Thyroid gland (tissue), 4 donors: Measurements from ENCODE around the gene ZCWPW1. TPM values are rescaled to one million over a fixed set of nuclear protein-coding genes. Genes with fewer than 3 reads are reported as not detected.
A peak's percentile ranks its signal among the peaks of the same experiment; 100 is the strongest.
"Not testable (repeated sequence)": the region's sequence is repeated elsewhere in the genome, so short reads cannot be mapped to it uniquely, and the experiment has no call there.

Experiments
- DNase-seq, 2 donors: peaks; one replicate each; pipeline ENCODE4 v3.0.0-alpha.2; 2019
- H3K27ac ChIP-seq, 3 donors: fragments of 200-600 bp; sonication (generic); 1 replicate in 2 of 3; 2 replicates in 1 of 3; pipeline ENCODE4 v1.5.1; 2016 to 2019; ENCODE audit warnings: mild to moderate bottlenecking in 1 of 3, moderate library complexity in 1 of 3
- H3K27me3 ChIP-seq: fragments of 200-600 bp; sonication (generic); one replicate; pipeline ENCODE4 v1.5.1; 2019
- H3K36me3 ChIP-seq, 2 donors: fragments of 200-600 bp; sonication (generic); one replicate each; pipeline ENCODE4 v1.5.1; 2016 to 2019
- H3K4me1 ChIP-seq, 2 donors: fragments of 200-600 bp; sonication (generic); one replicate each; pipeline ENCODE4 v1.5.1; 2017 to 2019
- H3K4me3 ChIP-seq, 3 donors: fragments of 200-600 bp; sonication (generic); replicated peaks in 1 of 3; 1 replicate in 2 of 3; 2 replicates in 1 of 3; pipeline ENCODE4 v1.5.1; 2016; ENCODE audit warnings: mild to moderate bottlenecking in 1 of 3
- H3K9me3 ChIP-seq: fragments of 200-600 bp; sonication (generic); one replicate; pipeline ENCODE4 v1.5.1; 2017
- CTCF ChIP-seq, 6 experiments: fragments of 200-600 bp in 3 of 6; fragments of 450-650 bp in 3 of 6; sonication (generic) in 3 of 6; IDR thresholded peaks; one replicate each; pipeline ENCODE4 v1.5.1; 2016 to 2019; ENCODE audit warnings: antibody characterized with exemption in 6 of 6, mild to moderate bottlenecking in 2 of 6, inconsistent platforms in 1 of 6, moderate library complexity in 1 of 6
- POLR2A ChIP-seq, 2 donors: fragments of 450-650 bp; IDR thresholded peaks; one replicate each; pipeline ENCODE4 v1.6.1; 2017; ENCODE audit warnings: antibody characterized with exemption in 2 of 2, mild to moderate bottlenecking in 2 of 2, moderate library complexity in 1 of 2
- WGBS, 2 donors: methylation state at CpG; one replicate each; pipeline ENCODE4 v1.1.5; 2017; 5-methylcytosine and 5-hydroxymethylcytosine counted together
- intact Hi-C: fragments of 100-400 bp; cut with DNase I; formaldehyde crosslinking; loops from one replicate; pipeline ENCODE4 v1.15.1; 2023
- total RNA-seq, 4 donors: library from RNA; depleted of rRNA; stranded (reverse); fragments of >200 nt; gene quantifications; one replicate each; pipeline ENCODE4 v1.2.3, GENCODE V29; 2016

ZCWPW1 gene
- total RNA-seq, 4 donors from 2014 or later = 3.6 to 7.1 (median 4.3) TPM

- intact Hi-C loops = no loop called here
- DNase-seq = no peak
- Histone ChIP-seq H3K27ac (peak overlapping the region in 2 of 3 donors; percentile 15 to 80), H3K4me1 (peaks cover 13 to 30% of the 10 kb centered on the region in 2 donors), H3K9me3 (no peaks in the 10 kb centered on the region), H3K4me3 (no peak overlapping the region), H3K27me3 (no peaks in the 10 kb centered on the region), H3K36me3 (no peaks in the 10 kb centered on the region)
- TF ChIP-seq POLR2A (IDR thresholded peaks at IDR 0.05) (no peak), CTCF (IDR thresholded peaks at IDR 0.05) (no peak)
- 54 to 71% methylated on average over 2 of the region's 2 CpGs for WGBS, 2 donors
Observed at GRCh38 chr7:100446040-100446439, 17.5 kb upstream of the ZCWPW1 start.

- Histone ChIP-seq H3K27ac (peak overlapping the region; percentile 47 to 80 (median 48)), H3K4me3 (no peak overlapping the region), H3K36me3 (no peaks in the 10 kb centered on the region), H3K9me3 (no peaks in the 10 kb centered on the region), H3K4me1 (peaks cover 8 to 22% of the 10 kb centered on the region in 2 donors), H3K27me3 (no peaks in the 10 kb centered on the region)
- 53 to 57% methylated on average over 12 to 13 of the region's 14 CpGs for WGBS, 2 donors
- intact Hi-C loops = no loop called here
- no peak for TF ChIP-seq POLR2A (IDR thresholded peaks at IDR 0.05)
- peak in 1 of 2 donors; percentile 27 for DNase-seq
Observed at GRCh38 chr7:100444311-100445278, 16.1 kb upstream of the ZCWPW1 start.

GRCh38 chr7:100443096-100443840, 14.8 kb upstream of the ZCWPW1 start:
- Histone ChIP-seq H3K36me3 (no peaks in the 10 kb centered on the region), H3K4me3 (no peak overlapping the region), H3K27me3 (no peaks in the 10 kb centered on the region), H3K4me1 (peaks cover 0 to 15% of the 10 kb centered on the region in 2 donors), H3K9me3 (no peaks in the 10 kb centered on the region), H3K27ac (peak overlapping the region in 2 of 3 donors; percentile 47 to 80)
- 90 to 91% methylated on average over 9 of the region's 9 CpGs for WGBS, 2 donors
- intact Hi-C loops = no loop called here
- DNase-seq = no peak
- TF ChIP-seq CTCF (IDR thresholded peaks at IDR 0.05) = no peak

GRCh38 chr7:100441641-100442535, 13.4 kb upstream of the ZCWPW1 start:
- intact Hi-C loops = no loop called here
- H3K36me3 ChIP-seq = no peaks in the 10 kb centered on the region
- H3K4me3 ChIP-seq = no peak overlapping the region
- no peak for TF ChIP-seq POLR2A (IDR thresholded peaks at IDR 0.05)
- no peak for TF ChIP-seq CTCF (IDR thresholded peaks at IDR 0.05)
- DNase-seq = no peak
- H3K4me1 ChIP-seq = peaks cover 0 to 19% of the 10 kb centered on the region in 2 donors
- no peaks in the 10 kb centered on the region for H3K9me3 ChIP-seq
- no peak overlapping the region for H3K27ac ChIP-seq
- no peaks in the 10 kb centered on the region for H3K27me3 ChIP-seq
- WGBS, 2 donors = 87 to 99% methylated on average over 11 of the region's 11 CpGs

- H3K9me3 ChIP-seq, H3K4me3 ChIP-seq, intact Hi-C loops, H3K27ac ChIP-seq, DNase-seq, H3K27me3 ChIP-seq, H3K36me3 ChIP-seq: not testable (repeated sequence)
- peaks cover 8 to 18% of the 10 kb centered on the region in 2 donors for H3K4me1 ChIP-seq
- WGBS, 2 donors = 91 to 92% methylated on average over 7 of the region's 7 CpGs
Observed at GRCh38 chr7:100439244-100439643, 10.7 kb upstream of the ZCWPW1 start.

- H3K9me3 ChIP-seq, intact Hi-C loops, H3K4me3 ChIP-seq, H3K27me3 ChIP-seq, H3K27ac ChIP-seq, DNase-seq: not testable (repeated sequence)
- WGBS, 2 donors = 90 to 94% methylated on average over 8 of the region's 8 CpGs
- peaks cover 8 to 23% of the 10 kb centered on the region in 2 donors for H3K4me1 ChIP-seq
- peaks cover 11% of the 10 kb centered on the region in 2 donors for H3K36me3 ChIP-seq
Observed at GRCh38 chr7:100438731-100439130, 10.2 kb upstream of the ZCWPW1 start.
